MM.1S (cell line): ENCODE data around the gene SFXN1.

Experiments
- EZH2 ChIP-seq: fragments of 300-600 bp; sonication (generic); optimal IDR thresholded peaks from 2 replicates; pipeline ENCODE3; 2017; ENCODE audit warnings: low read depth, mild to moderate bottlenecking, antibody characterized with exemption, low read length, mixed read lengths
- EZH2phosphoT487 ChIP-seq: fragments of 300-600 bp; sonication (generic); IDR thresholded peaks from 2 replicates; pipeline ENCODE4 v1.6.1; 2018; ENCODE audit warnings: antibody characterized with exemption, low read length
- TF ChIP-seq, protein P1 (sequence below): fragments of 300-600 bp; sonication (generic); IDR thresholded peaks from 2 replicates; pipeline ENCODE4 v1.5.1; 2016; ENCODE audit warnings: antibody characterized with exemption, low read length, mixed read lengths

DNA sequence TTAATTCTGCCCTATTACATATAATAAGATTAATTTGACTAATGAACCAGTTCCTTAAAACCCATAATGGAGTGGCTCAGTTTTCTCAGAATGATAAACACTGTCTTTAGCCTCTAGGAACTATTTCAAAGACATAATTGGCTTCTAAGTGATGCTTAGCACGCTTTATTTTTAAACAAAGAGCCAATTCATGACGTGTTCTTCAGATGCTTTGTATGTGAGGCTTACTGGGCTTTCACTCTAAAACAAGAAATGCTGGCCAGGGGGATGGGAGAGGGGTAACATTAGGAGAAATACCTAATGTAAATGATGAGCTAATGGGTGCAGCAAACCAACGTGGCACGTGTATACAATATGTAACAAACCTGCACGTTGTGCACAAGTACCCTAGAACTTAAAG, 7.6 kb upstream of the SFXN1 start:
- TF ChIP-seq, protein P1, sequence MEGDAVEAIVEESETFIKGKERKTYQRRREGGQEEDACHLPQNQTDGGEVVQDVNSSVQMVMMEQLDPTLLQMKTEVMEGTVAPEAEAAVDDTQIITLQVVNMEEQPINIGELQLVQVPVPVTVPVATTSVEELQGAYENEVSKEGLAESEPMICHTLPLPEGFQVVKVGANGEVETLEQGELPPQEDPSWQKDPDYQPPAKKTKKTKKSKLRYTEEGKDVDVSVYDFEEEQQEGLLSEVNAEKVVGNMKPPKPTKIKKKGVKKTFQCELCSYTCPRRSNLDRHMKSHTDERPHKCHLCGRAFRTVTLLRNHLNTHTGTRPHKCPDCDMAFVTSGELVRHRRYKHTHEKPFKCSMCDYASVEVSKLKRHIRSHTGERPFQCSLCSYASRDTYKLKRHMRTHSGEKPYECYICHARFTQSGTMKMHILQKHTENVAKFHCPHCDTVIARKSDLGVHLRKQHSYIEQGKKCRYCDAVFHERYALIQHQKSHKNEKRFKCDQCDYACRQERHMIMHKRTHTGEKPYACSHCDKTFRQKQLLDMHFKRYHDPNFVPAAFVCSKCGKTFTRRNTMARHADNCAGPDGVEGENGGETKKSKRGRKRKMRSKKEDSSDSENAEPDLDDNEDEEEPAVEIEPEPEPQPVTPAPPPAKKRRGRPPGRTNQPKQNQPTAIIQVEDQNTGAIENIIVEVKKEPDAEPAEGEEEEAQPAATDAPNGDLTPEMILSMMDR = no peak
- TF ChIP-seq EZH2 = no peak
- no peak for TF ChIP-seq EZH2phosphoT487
